Measurements from ENCODE around the gene TAF11L11.
"Not testable (repeated sequence)": the region's sequence is repeated elsewhere in the genome, so short reads cannot be mapped to it uniquely, and the experiment has no call there.

The TAF11L11 gene

DNA sequence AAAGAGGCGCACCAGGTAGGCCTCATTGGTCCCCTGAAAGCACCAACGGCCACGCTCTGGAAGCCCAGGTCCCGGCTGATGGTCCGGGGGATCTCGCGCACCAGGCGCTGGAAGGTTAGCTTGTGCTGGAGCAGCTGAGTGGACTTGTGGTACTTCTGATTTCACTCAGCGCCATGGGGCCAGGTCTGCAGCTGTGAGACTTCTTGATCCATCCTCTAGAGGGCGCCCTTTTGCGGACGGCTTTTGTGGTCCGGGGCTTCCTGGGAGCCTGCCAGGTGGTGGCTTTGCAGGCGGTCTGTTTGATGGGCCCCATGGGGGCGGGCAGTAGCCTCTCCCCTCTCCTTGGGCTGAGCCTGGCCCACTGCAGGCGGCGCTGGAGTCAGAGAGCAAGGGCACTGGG is 16.6 kb downstream of the TAF11L11 start:
- DNase-seq (ENCODE audit: low read depth): no peak
- TF ChIP-seq, protein P1, sequence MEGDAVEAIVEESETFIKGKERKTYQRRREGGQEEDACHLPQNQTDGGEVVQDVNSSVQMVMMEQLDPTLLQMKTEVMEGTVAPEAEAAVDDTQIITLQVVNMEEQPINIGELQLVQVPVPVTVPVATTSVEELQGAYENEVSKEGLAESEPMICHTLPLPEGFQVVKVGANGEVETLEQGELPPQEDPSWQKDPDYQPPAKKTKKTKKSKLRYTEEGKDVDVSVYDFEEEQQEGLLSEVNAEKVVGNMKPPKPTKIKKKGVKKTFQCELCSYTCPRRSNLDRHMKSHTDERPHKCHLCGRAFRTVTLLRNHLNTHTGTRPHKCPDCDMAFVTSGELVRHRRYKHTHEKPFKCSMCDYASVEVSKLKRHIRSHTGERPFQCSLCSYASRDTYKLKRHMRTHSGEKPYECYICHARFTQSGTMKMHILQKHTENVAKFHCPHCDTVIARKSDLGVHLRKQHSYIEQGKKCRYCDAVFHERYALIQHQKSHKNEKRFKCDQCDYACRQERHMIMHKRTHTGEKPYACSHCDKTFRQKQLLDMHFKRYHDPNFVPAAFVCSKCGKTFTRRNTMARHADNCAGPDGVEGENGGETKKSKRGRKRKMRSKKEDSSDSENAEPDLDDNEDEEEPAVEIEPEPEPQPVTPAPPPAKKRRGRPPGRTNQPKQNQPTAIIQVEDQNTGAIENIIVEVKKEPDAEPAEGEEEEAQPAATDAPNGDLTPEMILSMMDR (IDR thresholded peaks at IDR 0.05; ENCODE audit: control insufficient read depth, insufficient read depth, low read depth, low read length, missing control alignments): no peak
- H3K4me3 ChIP-seq (ENCODE audit: control insufficient read depth, low read depth, low read length): no peak overlapping the region

DNA sequence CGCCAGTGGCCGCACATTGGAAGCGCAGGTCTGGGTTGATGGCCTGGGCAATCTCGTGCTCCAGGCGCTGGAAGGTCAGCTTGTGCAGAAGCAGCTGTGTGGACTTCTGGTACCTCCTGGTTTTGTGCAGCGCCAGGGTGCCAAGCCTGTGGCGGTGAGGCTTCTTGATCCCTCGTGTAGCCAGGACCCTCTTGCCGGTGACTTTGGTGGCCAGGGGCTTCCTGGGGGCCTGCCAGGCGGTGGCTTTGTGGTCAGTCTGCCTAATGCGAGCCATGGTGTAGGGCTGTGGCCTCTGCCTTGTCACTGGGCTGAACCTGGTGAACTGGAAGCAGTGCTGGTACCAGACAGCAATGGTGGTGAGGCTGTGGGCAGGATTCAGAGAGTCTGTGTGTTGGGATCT is 21.7 kb downstream of the TAF11L11 start:
- no peak overlapping the region for H3K4me3 ChIP-seq (ENCODE audit: control insufficient read depth, low read depth, low read length)
- TF ChIP-seq, protein P1 (IDR thresholded peaks at IDR 0.05; ENCODE audit: control insufficient read depth, insufficient read depth, low read depth, low read length, missing control alignments): no peak
- no peak for DNase-seq (ENCODE audit: low read depth)

DNA sequence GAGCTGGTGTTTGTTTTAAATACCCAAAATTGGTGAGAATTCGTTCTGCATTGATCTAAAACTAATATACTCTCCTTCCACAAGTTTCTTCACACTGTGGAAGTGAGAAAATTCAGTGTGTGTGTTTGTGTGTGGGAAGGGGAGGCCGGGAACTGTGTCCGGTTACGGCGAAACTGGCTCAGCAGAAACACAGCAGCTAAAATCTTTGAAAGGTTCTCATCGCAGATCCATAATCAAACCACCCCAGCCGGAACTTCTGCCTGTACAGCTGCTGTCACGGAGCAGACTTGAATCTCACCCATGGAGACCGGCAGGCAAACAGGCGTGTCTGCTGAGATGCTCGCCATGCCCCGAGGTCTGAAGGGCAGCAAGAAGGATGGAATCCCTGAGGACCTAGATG is 27.8 kb downstream of the TAF11L11 start, which contains the start of gene TAF11L13:
Gene TAF11L13 (plus strand): TSS at position 301 of the 400 bp plus-strand sequence.
- H3K4me3 ChIP-seq (ENCODE audit: control insufficient read depth, low read depth, low read length); DNase-seq (ENCODE audit: low read depth): not testable (repeated sequence)

DNA sequence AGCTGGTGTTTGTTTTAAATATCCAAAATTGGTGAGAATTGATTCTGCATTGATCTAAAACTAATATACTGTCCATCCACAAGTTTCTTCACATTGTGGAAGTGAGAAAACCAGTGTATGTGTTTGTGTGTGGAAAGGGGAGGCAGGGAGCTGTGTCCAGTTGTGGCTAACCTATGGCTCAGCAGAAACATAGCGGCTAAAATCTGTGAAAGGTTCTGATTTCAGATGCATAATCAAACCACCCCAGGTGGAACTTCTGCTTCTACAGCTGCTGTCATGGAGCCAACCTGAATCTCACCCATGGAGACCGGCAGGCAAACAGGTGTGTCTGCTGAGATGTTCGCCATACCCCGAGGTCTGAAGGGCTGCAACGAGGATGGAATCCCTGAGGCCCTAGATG is 30.2 kb downstream of the TAF11L11 start, which contains the start of gene TAF11L14:
Gene TAF11L14 (plus strand): TSS at position 301 of the 400 bp plus-strand sequence.
- no peak within 1 kb of the TSS for H3K4me3 ChIP-seq (ENCODE audit: control insufficient read depth, low read depth, low read length)
- no peak for DNase-seq (ENCODE audit: low read depth)
- TF ChIP-seq, protein P1 (IDR thresholded peaks at IDR 0.05; ENCODE audit: control insufficient read depth, insufficient read depth, low read depth, low read length, missing control alignments): no peak

DNA sequence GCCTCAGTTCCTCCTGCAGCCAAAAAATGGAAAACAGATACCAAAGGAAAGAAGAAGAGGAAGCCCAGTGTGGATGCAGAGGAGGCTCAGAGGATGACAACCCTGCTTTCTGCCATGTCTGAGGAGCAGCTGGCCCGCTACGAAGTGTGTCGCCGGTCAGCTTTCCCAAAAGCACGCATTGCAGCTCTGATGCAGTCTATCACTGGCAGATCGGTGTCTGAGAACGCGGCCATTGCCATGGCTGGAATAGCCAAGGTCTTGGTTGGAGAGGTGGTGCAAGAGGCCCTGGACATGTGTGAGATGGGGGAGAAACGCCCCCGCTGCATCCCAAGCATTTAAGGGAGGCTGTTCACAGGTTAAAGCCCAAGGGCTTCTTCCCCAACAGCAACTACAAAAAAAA is 45.2 kb downstream of the TAF11L11 start:
- not testable (repeated sequence) for H3K4me3 ChIP-seq (ENCODE audit: control insufficient read depth, low read depth, low read length); DNase-seq (ENCODE audit: low read depth)

DNA sequence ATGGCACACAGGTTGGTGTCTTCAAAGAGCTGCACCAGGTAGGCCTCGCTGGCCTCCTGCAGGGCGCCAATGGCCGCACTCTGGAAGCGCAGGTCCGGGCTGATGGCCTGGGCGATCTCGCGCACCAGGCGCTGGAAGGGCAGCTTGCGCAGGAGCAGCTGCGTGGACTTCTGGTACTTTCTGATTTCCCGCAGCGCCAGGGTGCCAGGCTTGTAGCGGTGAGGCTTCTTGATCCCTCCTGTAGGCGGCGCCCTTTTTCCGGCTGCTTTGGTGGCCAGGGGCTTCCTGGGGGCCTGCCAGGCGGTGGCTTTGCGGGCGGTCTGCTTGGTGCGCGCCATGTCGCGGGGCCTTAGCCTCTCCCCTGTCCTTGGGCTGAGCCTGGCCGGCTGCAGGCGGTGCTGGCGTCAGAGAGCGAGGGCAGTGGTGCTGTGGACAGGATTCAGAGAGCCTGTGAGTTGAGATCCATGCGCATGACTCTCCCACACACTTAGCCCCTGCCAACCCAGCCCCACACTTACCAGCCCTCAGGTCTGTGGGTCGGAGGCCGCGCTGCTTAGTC is 51.3 kb downstream of the TAF11L11 start:
- not testable (repeated sequence) for DNase-seq (ENCODE audit: low read depth)

More for the DNA sequence above, 51.3 kb downstream of the TAF11L11 start:
- not testable (repeated sequence) for H3K4me3 ChIP-seq (ENCODE audit: control insufficient read depth, low read depth, low read length)

Data from AG09309 (cell line).